COLO668 (cell line): ENCODE results near the gene DDC.

Experiments used
- DNase-seq: peaks from one replicate; lab custom pipeline; 2025; ENCODE audit not compliant: unreplicated experiment; lab: John Stamatoyannopoulos, UW

DDC gene

DNA sequence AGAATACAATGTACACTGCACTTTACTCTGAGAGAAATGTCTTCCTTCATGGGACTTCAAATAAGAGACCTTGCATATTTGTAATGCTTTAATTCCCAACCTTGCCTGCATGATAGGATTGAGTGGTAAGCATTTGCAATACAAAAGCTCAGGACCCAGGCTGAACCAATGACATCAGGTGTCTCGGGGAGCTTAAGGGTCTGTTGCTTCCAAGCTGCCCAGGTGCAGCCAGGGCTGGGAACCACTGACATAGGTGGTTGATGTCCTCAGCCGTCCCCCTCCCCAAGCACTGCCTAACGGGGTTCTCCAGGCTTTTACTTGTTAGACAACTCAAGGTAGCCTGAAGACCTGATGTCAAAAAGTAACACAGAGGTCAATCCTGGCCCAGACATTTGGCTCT is 144.2 kb downstream of the DDC start:
- DNase-seq, result no peak

DNA sequence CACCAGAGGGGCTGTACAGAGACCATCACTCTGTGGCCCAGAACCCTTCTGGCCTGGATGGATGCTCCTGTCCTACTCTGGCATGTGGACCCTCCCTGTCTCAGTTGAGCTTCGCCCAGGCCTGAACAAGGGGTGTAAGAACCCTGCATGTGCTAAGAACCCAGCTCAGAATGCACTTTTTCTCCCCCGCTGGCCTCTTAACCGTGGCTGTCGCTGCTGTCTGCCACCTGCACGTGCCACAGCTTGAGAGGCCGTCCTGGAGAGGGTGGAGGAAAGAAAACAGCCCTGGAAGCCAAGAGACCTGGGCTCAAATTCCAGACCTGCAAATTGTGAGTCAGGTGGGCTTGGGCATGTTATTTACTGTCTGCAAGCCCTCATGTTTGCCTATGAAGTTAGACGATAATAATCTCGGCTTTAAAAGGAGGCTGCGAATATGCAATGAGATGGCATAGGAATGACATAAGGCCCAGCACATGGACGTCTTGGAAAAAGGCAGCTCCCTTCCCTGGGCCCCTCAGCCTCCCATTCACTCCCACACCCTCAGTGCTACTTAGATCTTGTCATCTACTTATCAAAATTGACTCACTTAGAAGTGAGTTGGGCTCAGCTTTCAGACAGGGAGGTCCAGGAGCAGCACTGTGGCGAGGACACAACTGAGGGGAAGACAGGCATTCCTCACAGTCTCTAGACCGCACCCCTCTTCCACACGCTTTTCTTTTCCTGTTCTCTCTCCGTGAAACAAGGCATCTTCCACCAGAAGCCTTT is 146.5 kb downstream of the DDC start:
- DNase-seq, result no peak

DNA sequence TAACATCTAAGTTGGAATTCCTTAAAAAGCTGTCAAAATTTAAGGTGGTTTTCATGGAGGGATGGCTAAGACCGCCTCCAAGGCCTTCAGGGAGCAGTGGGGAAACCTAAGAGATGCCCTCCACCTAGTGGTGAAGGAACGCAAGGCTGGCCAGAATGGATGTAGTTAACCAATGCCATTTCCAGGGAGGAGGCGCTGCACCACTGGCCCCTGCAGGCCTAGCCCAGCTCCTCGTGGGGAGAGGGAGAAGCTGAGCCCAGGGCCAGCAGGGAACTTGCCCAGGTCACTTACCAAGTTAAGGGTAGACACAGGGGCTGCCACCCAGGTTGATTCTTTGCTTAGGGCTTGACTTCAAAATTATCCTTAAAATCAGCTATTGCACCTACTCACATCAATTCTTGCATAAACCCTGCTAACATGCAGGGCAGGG is 147.1 kb downstream of the DDC start:
- peak; percentile 80 for DNase-seq

DNA sequence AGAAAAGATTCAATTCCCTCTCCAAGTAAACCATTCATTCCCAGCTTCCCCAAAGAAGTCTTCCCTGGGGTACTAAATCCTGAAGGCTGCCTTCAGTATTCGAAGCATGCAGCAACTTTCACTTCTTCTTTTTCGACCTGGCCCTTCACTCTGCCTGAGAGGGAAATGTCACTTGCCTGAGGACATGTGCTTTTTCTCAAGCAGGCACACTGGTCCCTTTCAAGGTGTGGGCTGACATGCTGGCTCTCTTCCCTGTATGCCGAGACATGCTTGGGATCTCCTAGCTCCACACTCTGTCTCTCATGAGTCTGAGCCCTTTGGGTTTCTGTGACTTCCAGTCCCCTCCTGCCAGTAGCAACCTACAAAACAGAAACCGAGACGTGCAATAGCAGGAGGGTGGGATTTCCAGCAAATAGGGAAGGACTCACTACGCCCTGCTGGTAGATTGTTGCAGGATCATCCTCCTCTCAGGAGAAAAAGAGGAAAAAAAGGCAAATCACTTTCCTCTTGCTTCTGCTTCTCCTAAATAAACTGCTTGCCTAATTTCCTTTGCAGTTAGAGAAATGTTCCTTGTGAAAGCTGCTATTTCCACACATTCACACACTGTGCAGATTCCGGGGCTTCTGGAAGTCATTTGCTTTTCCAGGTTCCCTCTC is 148.6 kb downstream of the DDC start:
- DNase-seq, result no peak

DNA sequence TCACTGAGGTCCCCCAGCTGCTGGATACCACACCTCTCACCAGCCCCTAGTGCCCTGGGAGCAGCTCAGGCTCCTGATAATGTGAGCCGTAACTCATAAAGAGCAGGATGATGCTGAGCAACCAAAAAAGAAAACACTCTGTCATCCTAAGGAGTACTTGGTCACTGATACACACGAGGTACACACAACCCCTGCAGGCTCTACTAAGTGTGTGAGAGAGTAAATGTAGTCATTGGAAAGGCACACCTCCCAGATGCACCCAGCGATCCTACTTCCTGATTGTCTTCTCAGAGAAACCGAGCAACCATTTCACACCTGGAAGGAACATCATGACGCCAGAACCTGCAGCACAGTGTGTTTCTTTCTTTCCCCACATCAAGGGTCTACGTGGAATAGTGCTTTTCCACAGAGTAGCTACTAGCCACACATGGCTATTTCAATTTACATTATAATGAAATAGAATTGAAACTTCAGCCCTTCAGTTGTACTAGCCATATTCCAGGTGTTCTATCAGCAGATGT is 149.3 kb downstream of the DDC start:
- DNase-seq, result no peak

DNA sequence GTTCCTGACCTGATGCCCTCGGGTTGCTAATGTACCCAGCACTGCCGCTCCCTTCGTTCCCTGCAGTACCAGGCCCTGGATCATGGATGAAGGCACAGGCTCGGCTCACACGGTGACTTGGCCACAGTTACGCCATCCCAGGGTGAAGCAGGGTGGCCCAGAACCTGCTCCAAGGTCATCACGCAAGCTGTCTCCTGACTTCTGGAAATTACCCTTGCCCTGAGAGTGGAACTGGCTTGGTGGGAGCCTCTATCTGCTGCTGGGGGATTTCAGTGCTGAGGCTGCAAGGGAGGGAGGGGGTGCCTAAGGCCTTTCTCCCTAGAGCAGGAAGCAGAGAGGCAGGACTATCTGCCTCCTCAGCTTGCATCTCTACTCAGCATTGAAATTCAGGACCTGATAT is 151.6 kb downstream of the DDC start:
- no peak for DNase-seq

DNA sequence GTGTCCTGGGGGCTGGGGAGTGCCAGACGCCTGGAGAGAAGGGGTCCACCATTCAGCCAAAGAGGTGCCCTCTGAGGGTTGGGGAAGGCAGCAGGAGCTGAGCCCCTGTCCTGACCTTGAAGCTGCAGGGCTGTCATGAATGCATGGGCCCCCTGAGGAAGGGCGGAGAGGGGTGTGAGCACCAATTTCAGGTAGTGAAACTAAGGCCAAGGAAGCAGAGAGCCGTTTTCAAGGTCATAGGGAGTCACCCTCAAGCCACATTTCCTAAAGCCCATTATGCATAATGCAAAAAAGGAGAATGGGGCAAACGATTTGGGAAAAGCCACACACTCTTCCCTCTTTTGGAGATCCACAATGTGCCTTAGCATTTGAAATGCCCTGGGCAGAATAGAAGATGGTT is 152.2 kb downstream of the DDC start:
- no peak for DNase-seq

DNA sequence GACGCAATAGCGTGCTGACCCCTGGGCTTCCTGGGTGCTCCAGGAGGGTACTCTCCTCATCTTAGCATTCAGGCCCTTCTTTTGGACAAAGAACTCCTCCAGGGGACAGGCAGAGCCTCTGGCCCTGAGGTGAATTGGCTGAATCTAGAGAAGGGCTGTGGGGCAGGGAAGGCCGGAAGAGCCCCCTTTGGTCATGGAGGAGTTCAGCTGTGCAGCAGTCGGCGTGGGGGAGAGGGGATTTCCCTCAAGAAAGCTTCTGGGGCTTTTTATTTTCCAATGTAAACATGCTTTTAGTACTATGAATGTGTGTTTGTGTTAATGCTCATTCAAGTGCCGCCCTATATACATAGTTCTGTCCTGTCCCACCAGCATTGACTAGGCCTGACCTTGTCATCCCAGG is 153.9 kb downstream of the DDC start:
- no peak for DNase-seq

DNA sequence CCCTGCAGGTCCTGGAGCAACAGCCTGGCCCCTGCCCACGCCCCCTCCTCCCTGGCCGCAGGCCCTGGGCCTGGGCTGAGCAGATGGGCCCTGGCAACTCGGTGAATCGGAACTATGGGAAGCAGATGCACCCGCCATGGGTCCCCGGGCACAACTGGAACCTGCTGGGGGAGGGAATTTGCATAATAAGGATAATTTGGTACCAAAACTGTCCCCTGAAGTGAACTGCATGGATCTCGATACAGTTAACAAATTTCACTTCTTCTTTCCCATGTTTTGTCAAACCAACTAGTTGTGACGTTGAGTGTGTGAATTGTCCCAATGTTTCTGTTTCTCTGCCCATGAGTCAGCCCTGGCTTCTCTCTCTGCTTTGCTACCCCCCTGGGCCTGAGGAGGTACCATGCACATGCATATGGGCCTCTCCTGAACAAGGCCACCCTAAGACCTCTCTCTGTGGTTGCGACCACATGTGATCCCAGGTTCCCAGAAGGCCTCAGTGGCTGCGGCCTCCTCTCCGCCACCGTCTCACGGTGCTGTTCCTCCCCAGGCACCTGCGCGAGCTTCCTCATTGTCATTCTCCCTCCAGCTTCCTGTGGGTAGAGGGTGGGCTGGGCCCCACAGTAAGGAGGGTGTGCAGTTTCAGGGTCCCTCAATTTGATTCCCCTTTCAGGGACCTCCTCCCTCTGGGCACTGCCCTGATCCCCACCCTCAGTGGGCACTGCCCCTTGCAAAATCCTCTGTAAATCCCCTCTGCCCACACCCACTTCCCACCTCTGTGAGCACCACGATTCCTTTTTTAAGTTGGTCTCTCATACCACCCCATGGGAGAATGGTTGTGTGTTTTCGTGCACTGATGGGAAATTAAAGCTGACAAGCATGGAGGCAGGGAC is 155.1 kb downstream of the DDC start:
- no peak for DNase-seq
